HepG2 (cell line): ENCODE results near the gene AMZ2. TPM values are rescaled to one million over a fixed set of nuclear protein-coding genes. Genes with fewer than 3 reads are reported as not detected.

Experiments
- ATRX ChIP-seq: sonication (generic); formaldehyde crosslinking; IDR thresholded peaks from 2 replicates; pipeline ENCODE4 v1.4.0; 2020; ENCODE audit warnings: missing genetic modification reagents, borderline replicate concordance
- CCDC6 ChIP-seq: sonication (generic); formaldehyde crosslinking; IDR thresholded peaks from 2 replicates; pipeline ENCODE4 v1.8.1; 2022; ENCODE audit warnings: mild to moderate bottlenecking, missing genetic modification reagents, moderate library complexity
- ELF4 ChIP-seq: sonication (generic); formaldehyde crosslinking; IDR thresholded peaks from 2 replicates; pipeline ENCODE4 v1.5.0; 2020; ENCODE audit warnings: missing genetic modification reagents, mild to moderate bottlenecking, moderate library complexity, borderline replicate concordance
- HOXA3 ChIP-seq: sonication (generic); formaldehyde crosslinking; IDR thresholded peaks from 2 replicates; pipeline ENCODE4 v1.5.0; 2020; ENCODE audit warnings: missing genetic modification reagents
- KDM5A ChIP-seq: fragments of 200-600 bp; sonication (generic); IDR thresholded peaks from 2 replicates; pipeline ENCODE4 v1.7.0; 2018; ENCODE audit warnings: antibody characterized with exemption, mild to moderate bottlenecking, low read length, borderline replicate concordance
- KDM6A ChIP-seq: IDR thresholded peaks from 2 replicates; pipeline ENCODE4 v1.6.1; 2016; ENCODE audit warnings: low read depth
- MZF1 ChIP-seq: sonication (generic); formaldehyde crosslinking; IDR thresholded peaks from 2 replicates; pipeline ENCODE4 v1.8.1; 2023; ENCODE audit warnings: mild to moderate bottlenecking, missing genetic modification reagents, borderline replicate concordance
- NFKBIZ ChIP-seq: IDR thresholded peaks from 2 replicates; pipeline ENCODE4 v1.6.1; 2018; ENCODE audit warnings: missing genetic modification reagents, missing compliant biosample characterization
- PRDM10 ChIP-seq: sonication (generic); formaldehyde crosslinking; IDR thresholded peaks from 2 replicates; pipeline ENCODE4 v1.4.0; 2020; ENCODE audit warnings: low read depth, missing genetic modification reagents
- REXO4 ChIP-seq: sonication (generic); formaldehyde crosslinking; IDR thresholded peaks from 2 replicates; pipeline ENCODE4 v1.8.0; 2022; ENCODE audit warnings: missing genetic modification reagents, mild to moderate bottlenecking, borderline replicate concordance
- ZBTB21 ChIP-seq: sonication (generic); formaldehyde crosslinking; IDR thresholded peaks from 2 replicates; pipeline ENCODE4 v1.4.0; 2020; ENCODE audit warnings: missing genetic modification reagents
- ZNF556 ChIP-seq: sonication (generic); formaldehyde crosslinking; IDR thresholded peaks from 2 replicates; pipeline ENCODE4 v1.4.0; 2020; ENCODE audit warnings: mild to moderate bottlenecking, missing genetic modification reagents, borderline replicate concordance
- ZNF569 ChIP-seq: sonication (generic); formaldehyde crosslinking; IDR thresholded peaks from 2 replicates; pipeline ENCODE4 v1.5.0; 2020; ENCODE audit warnings: mild to moderate bottlenecking, missing genetic modification reagents, moderate library complexity, borderline replicate concordance
- polyA plus RNA-seq, 8 experiments: library from polyadenylated mRNA; depleted of rRNA in 3 of 8; stranded (reverse) in 7 of 8; unstranded in 1 of 8; fragments of >200 nt; fragmentation: Illumina TruSeq in 4 of 8; extraction: Trizol in 4 of 8; gene quantifications; 2 replicates each; pipeline versions ENCODE4 v1.2.1 to v1.2.3, GENCODE V29; 2011 to 2016; ENCODE audit warnings: low read depth in 4 of 8, missing spikeins in 1 of 8, mixed read lengths in 1 of 8; ENCODE audit not compliant: insufficient read depth in 1 of 8
- total RNA-seq, 5 experiments: library from RNA; depleted of rRNA; stranded (reverse); fragments of >200 nt; fragmentation: Illumina TruSeq; extraction: Trizol; gene quantifications; 2 replicates each; pipeline ENCODE4 v1.2.3, GENCODE V29; 2016; ENCODE audit warnings: low read depth in 1 of 5
- TF ChIP-seq, protein P1 (sequence below): sonication (generic); formaldehyde crosslinking; IDR thresholded peaks from 2 replicates; pipeline ENCODE4 v1.5.0; 2020; ENCODE audit warnings: mild to moderate bottlenecking, missing genetic modification reagents, moderate library complexity
- TF ChIP-seq, protein P2 (sequence below): sonication (generic); IDR thresholded peaks from 2 replicates; pipeline ENCODE4 v1.6.1; 2016; ENCODE audit warnings: low read depth, borderline replicate concordance
- TF ChIP-seq, protein P3 (sequence below): sonication (generic); formaldehyde crosslinking; IDR thresholded peaks from 2 replicates; pipeline ENCODE4 v1.4.0; 2020; ENCODE audit warnings: missing genetic modification reagents, low read depth, mild to moderate bottlenecking, borderline replicate concordance
- TF ChIP-seq, protein P4 (sequence below): sonication (generic); formaldehyde crosslinking; IDR thresholded peaks from 2 replicates; pipeline ENCODE4 v1.4.0; 2020; ENCODE audit warnings: missing genetic modification reagents, borderline replicate concordance
- TF ChIP-seq, protein P5 (sequence below): sonication (generic); formaldehyde crosslinking; IDR thresholded peaks from 2 replicates; pipeline ENCODE4 v1.9.0; 2022; ENCODE audit warnings: low read depth, missing genetic modification reagents

The AMZ2 gene
- total and polyA plus RNA-seq, 2 of the 13 experiments (the other 11 are each of a cell fraction or from before 2014, with no cell fraction given): 86.9 to 90.2 TPM

- TF ChIP-seq, protein P1, sequence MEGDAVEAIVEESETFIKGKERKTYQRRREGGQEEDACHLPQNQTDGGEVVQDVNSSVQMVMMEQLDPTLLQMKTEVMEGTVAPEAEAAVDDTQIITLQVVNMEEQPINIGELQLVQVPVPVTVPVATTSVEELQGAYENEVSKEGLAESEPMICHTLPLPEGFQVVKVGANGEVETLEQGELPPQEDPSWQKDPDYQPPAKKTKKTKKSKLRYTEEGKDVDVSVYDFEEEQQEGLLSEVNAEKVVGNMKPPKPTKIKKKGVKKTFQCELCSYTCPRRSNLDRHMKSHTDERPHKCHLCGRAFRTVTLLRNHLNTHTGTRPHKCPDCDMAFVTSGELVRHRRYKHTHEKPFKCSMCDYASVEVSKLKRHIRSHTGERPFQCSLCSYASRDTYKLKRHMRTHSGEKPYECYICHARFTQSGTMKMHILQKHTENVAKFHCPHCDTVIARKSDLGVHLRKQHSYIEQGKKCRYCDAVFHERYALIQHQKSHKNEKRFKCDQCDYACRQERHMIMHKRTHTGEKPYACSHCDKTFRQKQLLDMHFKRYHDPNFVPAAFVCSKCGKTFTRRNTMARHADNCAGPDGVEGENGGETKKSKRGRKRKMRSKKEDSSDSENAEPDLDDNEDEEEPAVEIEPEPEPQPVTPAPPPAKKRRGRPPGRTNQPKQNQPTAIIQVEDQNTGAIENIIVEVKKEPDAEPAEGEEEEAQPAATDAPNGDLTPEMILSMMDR (CRISPR knock-in tag): no peak
- TF ChIP-seq ZNF569 (CRISPR knock-in tag): no peak
- no peak for TF ChIP-seq KDM6A
- TF ChIP-seq, protein P2, sequence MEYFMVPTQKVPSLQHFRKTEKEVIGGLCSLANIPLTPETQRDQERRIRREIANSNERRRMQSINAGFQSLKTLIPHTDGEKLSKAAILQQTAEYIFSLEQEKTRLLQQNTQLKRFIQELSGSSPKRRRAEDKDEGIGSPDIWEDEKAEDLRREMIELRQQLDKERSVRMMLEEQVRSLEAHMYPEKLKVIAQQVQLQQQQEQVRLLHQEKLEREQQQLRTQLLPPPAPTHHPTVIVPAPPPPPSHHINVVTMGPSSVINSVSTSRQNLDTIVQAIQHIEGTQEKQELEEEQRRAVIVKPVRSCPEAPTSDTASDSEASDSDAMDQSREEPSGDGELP: peak; percentile 64; the same call in 1 of the 2 replicates
- no peak for TF ChIP-seq HOXA3
- TF ChIP-seq CCDC6 (CRISPR knock-in tag): no peak
- TF ChIP-seq, protein P3, sequence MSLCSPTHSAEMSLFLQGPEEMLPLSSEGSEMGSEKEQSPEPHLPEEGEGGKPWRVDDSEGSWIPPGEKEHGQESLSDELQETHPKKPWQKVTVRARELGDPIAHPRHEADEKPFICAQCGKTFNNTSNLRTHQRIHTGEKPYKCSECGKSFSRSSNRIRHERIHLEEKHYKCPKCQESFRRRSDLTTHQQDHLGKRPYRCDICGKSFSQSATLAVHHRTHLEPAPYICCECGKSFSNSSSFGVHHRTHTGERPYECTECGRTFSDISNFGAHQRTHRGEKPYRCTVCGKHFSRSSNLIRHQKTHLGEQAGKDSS (CRISPR knock-in tag): no peak
- TF ChIP-seq PRDM10 (CRISPR knock-in tag): no peak
- TF ChIP-seq, protein P4, sequence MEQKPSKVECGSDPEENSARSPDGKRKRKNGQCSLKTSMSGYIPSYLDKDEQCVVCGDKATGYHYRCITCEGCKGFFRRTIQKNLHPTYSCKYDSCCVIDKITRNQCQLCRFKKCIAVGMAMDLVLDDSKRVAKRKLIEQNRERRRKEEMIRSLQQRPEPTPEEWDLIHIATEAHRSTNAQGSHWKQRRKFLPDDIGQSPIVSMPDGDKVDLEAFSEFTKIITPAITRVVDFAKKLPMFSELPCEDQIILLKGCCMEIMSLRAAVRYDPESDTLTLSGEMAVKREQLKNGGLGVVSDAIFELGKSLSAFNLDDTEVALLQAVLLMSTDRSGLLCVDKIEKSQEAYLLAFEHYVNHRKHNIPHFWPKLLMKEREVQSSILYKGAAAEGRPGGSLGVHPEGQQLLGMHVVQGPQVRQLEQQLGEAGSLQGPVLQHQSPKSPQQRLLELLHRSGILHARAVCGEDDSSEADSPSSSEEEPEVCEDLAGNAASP (CRISPR knock-in tag): no peak
- TF ChIP-seq, protein P5, sequence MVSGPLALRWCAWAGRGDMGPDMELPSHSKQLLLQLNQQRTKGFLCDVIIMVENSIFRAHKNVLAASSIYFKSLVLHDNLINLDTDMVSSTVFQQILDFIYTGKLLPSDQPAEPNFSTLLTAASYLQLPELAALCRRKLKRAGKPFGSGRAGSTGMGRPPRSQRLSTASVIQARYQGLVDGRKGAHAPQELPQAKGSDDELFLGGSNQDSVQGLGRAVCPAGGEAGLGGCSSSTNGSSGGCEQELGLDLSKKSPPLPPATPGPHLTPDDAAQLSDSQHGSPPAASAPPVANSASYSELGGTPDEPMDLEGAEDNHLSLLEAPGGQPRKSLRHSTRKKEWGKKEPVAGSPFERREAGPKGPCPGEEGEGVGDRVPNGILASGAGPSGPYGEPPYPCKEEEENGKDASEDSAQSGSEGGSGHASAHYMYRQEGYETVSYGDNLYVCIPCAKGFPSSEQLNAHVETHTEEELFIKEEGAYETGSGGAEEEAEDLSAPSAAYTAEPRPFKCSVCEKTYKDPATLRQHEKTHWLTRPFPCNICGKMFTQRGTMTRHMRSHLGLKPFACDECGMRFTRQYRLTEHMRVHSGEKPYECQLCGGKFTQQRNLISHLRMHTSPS (CRISPR knock-in tag): no peak
- 0 out of 2 replicates have a peak, but pooled peaks have one; percentile 15 for TF ChIP-seq ZNF556 (CRISPR knock-in tag)
- TF ChIP-seq ELF4 (CRISPR knock-in tag): no peak
- TF ChIP-seq REXO4 (CRISPR knock-in tag): no peak
- TF ChIP-seq KDM5A: no peak
- TF ChIP-seq ZBTB21 (CRISPR knock-in tag): no peak
- no peak for TF ChIP-seq NFKBIZ (CRISPR knock-in tag)
- no peak for TF ChIP-seq ATRX (CRISPR knock-in tag)
- no peak for TF ChIP-seq MZF1
- TF ChIP-seq, all 625 proteins: peak for 6
These were observed 54.3 kb downstream of the AMZ2 start (continued) for GRCh38 chr17:68302066-68302564.
